Body of pancreas (tissue), 4 donors: Measurements from ENCODE around the gene RRAGB. TPM values are rescaled to one million over a fixed set of nuclear protein-coding genes. Genes with fewer than 3 reads are reported as not detected.

ENCODE experiments used
- ATAC-seq: fragments of 150-250 bp; one replicate; pipeline ENCODE4 v1.9.1; 2016
- DNase-seq, 4 donors: peaks; one replicate each; pipeline ENCODE4 v3.0.0-alpha.2; 2019
- H3K27ac ChIP-seq, 4 donors: fragments of 200-600 bp; sonication (generic); 1 replicate in 3 of 4; 2 replicates in 1 of 4; pipeline versions ENCODE4 v1.5.1 to v1.6.1; 2016 to 2019; ENCODE audit warnings: mild to moderate bottlenecking in 1 of 4, mixed read lengths in 1 of 4, moderate library complexity in 1 of 4
- H3K27me3 ChIP-seq, 2 donors: fragments of 200-600 bp; sonication (generic); one replicate each; pipeline ENCODE4 v1.6.0; 2016; ENCODE audit warnings: mild to moderate bottlenecking in 1 of 2
- H3K36me3 ChIP-seq, 2 donors: fragments of 200-600 bp; sonication (generic); replicated peaks in 1 of 2; 2 replicates each; pipeline ENCODE4 v1.5.1; 2016; ENCODE audit warnings: low read depth in 2 of 2; ENCODE audit not compliant: insufficient read depth in 1 of 2
- H3K4me1 ChIP-seq: fragments of 200-600 bp; sonication (generic); one replicate; pipeline ENCODE4 v1.6.0; 2016
- H3K4me3 ChIP-seq, 2 donors: fragments of 200-600 bp; sonication (generic); 1 replicate in 1 of 2; 2 replicates in 1 of 2; pipeline ENCODE4 v1.5.1; 2016 to 2019
- H3K9me3 ChIP-seq, 3 donors: fragments of 200-600 bp; sonication (generic); 1 replicate in 2 of 3; 2 replicates in 1 of 3; pipeline ENCODE4 v1.5.1; 2016
- CTCF ChIP-seq, 7 experiments: fragments of 450-650 bp in 4 of 7; fragments of 200-600 bp in 3 of 7; sonication (generic) in 3 of 7; IDR thresholded peaks; one replicate each; pipeline ENCODE4 v1.5.1; 2016 to 2019; ENCODE audit warnings: antibody characterized with exemption in 7 of 7
- POLR2A ChIP-seq, 3 donors: fragments of 450-650 bp; IDR thresholded peaks; one replicate each; pipeline ENCODE4 v1.6.1; 2016; ENCODE audit warnings: antibody characterized with exemption in 3 of 3, mild to moderate bottlenecking in 2 of 3
- WGBS, 2 donors: methylation state at CpG; one replicate each; pipeline ENCODE4 v1.1.5; 2017; 5-methylcytosine and 5-hydroxymethylcytosine counted together
- intact Hi-C: fragments of 100-400 bp; cut with DNase I; formaldehyde crosslinking; loops from one replicate; pipeline ENCODE4 v1.15.1; 2023
- total RNA-seq, 2 donors: library from RNA; depleted of rRNA; stranded (reverse); fragments of >200 nt; gene quantifications; one replicate each; pipeline ENCODE4 v1.1.0, GENCODE V29; 2016

The RRAGB gene
- total RNA-seq, 2 donors from 2014 or later, result 5.9 to 11.9 TPM

GRCh38 chrX:55787063-55787462 lies 69.5 kb downstream of the RRAGB start:
- H3K4me3 ChIP-seq, result no peak overlapping the region
- H3K4me1 ChIP-seq, result no peaks in the 10 kb centered on the region
- H3K27ac ChIP-seq, result no peak overlapping the region
- no peaks in the 10 kb centered on the region for H3K27me3 ChIP-seq
- DNase-seq (no peak), ATAC-seq (no peak)
- TF ChIP-seq POLR2A (IDR thresholded peaks at IDR 0.05) (no peak), CTCF (IDR thresholded peaks at IDR 0.05) (no peak)
- no peaks in the 10 kb centered on the region for H3K36me3 ChIP-seq
- no peaks in the 10 kb centered on the region for H3K9me3 ChIP-seq
- intact Hi-C loops, result no loop called here

GRCh38 chrX:55787727-55788126 lies 70.2 kb downstream of the RRAGB start:
- H3K27ac ChIP-seq, result no peak overlapping the region
- intact Hi-C loops, result no loop called here
- 63 to 64% methylated on average over 2 of the region's 2 CpGs for WGBS, 2 donors
- no peaks in the 10 kb centered on the region for H3K9me3 ChIP-seq
- no peaks in the 10 kb centered on the region for H3K27me3 ChIP-seq
- H3K36me3 ChIP-seq, result no peaks in the 10 kb centered on the region
- DNase-seq (no peak), ATAC-seq (no peak)
- H3K4me1 ChIP-seq, result no peaks in the 10 kb centered on the region
- H3K4me3 ChIP-seq, result no peak overlapping the region
- TF ChIP-seq CTCF (IDR thresholded peaks at IDR 0.05), result no peak
- TF ChIP-seq POLR2A (IDR thresholded peaks at IDR 0.05), result no peak

GRCh38 chrX:55794405-55794804 lies 76.9 kb downstream of the RRAGB start:
- 92 to 100% methylated on average over 1 of the region's 1 CpG for WGBS, 2 donors
- intact Hi-C loops, result no loop called here
- TF ChIP-seq POLR2A (IDR thresholded peaks at IDR 0.05) (no peak), CTCF (IDR thresholded peaks at IDR 0.05) (no peak)
- no peaks in the 10 kb centered on the region for H3K27me3 ChIP-seq
- ATAC-seq (no peak), DNase-seq (no peak)
- no peak overlapping the region for H3K4me3 ChIP-seq
- no peaks in the 10 kb centered on the region for H3K9me3 ChIP-seq
- H3K36me3 ChIP-seq, result no peaks in the 10 kb centered on the region
- no peak overlapping the region for H3K27ac ChIP-seq
- no peaks in the 10 kb centered on the region for H3K4me1 ChIP-seq

- ATAC-seq (no peak), DNase-seq (no peak)
- intact Hi-C loops, result no loop called here
- Histone ChIP-seq H3K9me3 (no peaks in the 10 kb centered on the region), H3K4me3 (no peak overlapping the region), H3K4me1 (no peaks in the 10 kb centered on the region), H3K27ac (no peak overlapping the region), H3K27me3 (no peaks in the 10 kb centered on the region), H3K36me3 (no peaks in the 10 kb centered on the region)
- 29 to 59% methylated on average over 3 of the region's 3 CpGs for WGBS, 2 donors
- TF ChIP-seq POLR2A (IDR thresholded peaks at IDR 0.05), result no peak
- no peak for TF ChIP-seq CTCF (IDR thresholded peaks at IDR 0.05)
Measured at GRCh38 chrX:55796496-55796895, 78.9 kb downstream of the RRAGB start.

GRCh38 chrX:55801811-55802210 lies 84.3 kb downstream of the RRAGB start:
- 29 to 45% methylated on average over 1 of the region's 1 CpG for WGBS, 2 donors
- no peaks in the 10 kb centered on the region for H3K4me1 ChIP-seq
- DNase-seq (no peak), ATAC-seq (no peak)
- no peaks in the 10 kb centered on the region for H3K27me3 ChIP-seq
- intact Hi-C loops, result no loop called here
- H3K4me3 ChIP-seq, result no peak overlapping the region
- H3K9me3 ChIP-seq, result no peaks in the 10 kb centered on the region
- no peaks in the 10 kb centered on the region for H3K36me3 ChIP-seq
- no peak overlapping the region for H3K27ac ChIP-seq
- TF ChIP-seq CTCF (IDR thresholded peaks at IDR 0.05) (no peak), POLR2A (IDR thresholded peaks at IDR 0.05) (no peak)

Other genes with a start within 250 kb of the RRAGB start
- gene USP51, start 227.9 kb upstream of the RRAGB start, total RNA-seq, result 1 to 10 TPM in 1 of 2 donors, under 1 TPM in 1; 0.99 to 1.6 TPM
- gene FOXR2, start 94.3 kb upstream of the RRAGB start, total RNA-seq, result not detected